ENCODE data around the gene IL37. TPM values are rescaled to one million over a fixed set of nuclear protein-coding genes. Genes with fewer than 3 reads are reported as not detected.
A peak's percentile ranks its signal among the peaks of the same experiment; 100 is the strongest.

IL37 gene
- total and polyA plus RNA-seq, 2 of the 13 experiments (the other 11 are each of a cell fraction or from before 2014, with no cell fraction given) = not detected

GRCh38 chr2:112915300-112916144 lies 4.6 kb downstream of the IL37 start:
- POLR2A ChIA-PET = no interaction called here
- Histone ChIP-seq H4K20me1 (ENCODE audit: insufficient read depth, low read length) (no peaks in the 10 kb centered on the region), H3K36me3 (replicated peaks in 1 of 2; ENCODE audit: control insufficient read depth in 1 of 2, insufficient read depth in 2 of 2, low read length in 2 of 2) (no peaks in the 10 kb centered on the region), H3K9me3 (ENCODE audit: low read length) (0 out of 2 replicates have a peak, but pooled peaks cover 7% of the 10 kb centered on the region), H3K4me2 (ENCODE audit: low read depth, low read length) (no peak overlapping the region), H3K27me3 (ENCODE audit: control insufficient read depth in 1 of 2, insufficient read depth in 2 of 2, low read length in 2 of 2) (peaks cover 0 to 40% of the 10 kb centered on the region in 2 experiments; a peak in 3 of 5 replicates), H3K79me2 (ENCODE audit: insufficient read depth, low read length) (no peaks in the 10 kb centered on the region), H2AFZ (ENCODE audit: low read length) (no peak overlapping the region), H3K27ac (ENCODE audit: extremely low read length, insufficient read depth, low read length) (no peak overlapping the region), H3K4me1 (ENCODE audit: insufficient read depth, low read length) (peaks cover 4% of the 10 kb centered on the region), H3K9ac (ENCODE audit: insufficient read depth, low read depth, low read length) (no peak overlapping the region), H3K4me3 (replicated peaks in 1 of 3; ENCODE audit: insufficient read depth in 1 of 3, low read depth in 2 of 3, low read length in 3 of 3) (no peak overlapping the region)
- no peak for TF ChIP-seq EEA1 (CRISPR knock-in tag; IDR thresholded peaks at IDR 0.05; ENCODE audit: borderline replicate concordance)
- no peak for TF ChIP-seq FIP1L1 (IDR thresholded peaks at IDR 0.05; ENCODE audit: borderline replicate concordance, insufficient read depth, low read depth, low read length)
- 0 out of 2 replicates have a peak, but pooled peaks have one; percentile 24 for TF ChIP-seq EED (CRISPR knock-in tag; IDR thresholded peaks at IDR 0.05)
- CTCF ChIA-PET (ENCODE audit: low intra/inter-chr PET ratio, low total read pairs) = no interaction called here
- BruUV-seq (replicated peaks) = no TSS peak
- intact Hi-C loops (cut with micrococcal nuclease; ENCODE audit: unreplicated experiment) (no loop called here), in situ Hi-C loops (cut with HindIII; ENCODE audit: extremely low pct_ligation_motif_present, low pct_unique_long_range_greater_than_20kb) (no loop called here)
- 10% methylated on average over 7 of the region's 7 CpGs for WGBS (ENCODE audit: low lambda C conversion rate)
- FAIRE-seq = no peak
- DNase-seq (ENCODE audit: low spot score) = no peak
- no peak; the same call in 2 of the 3 replicates for ATAC-seq

GRCh38 chr2:112916145-112916571 lies 5.2 kb downstream of the IL37 start:
- FAIRE-seq (no peak), ATAC-seq (no peak), DNase-seq (ENCODE audit: low spot score) (no peak)
- 8% methylated on average over 3 of the region's 3 CpGs for WGBS (ENCODE audit: low lambda C conversion rate)
- Histone ChIP-seq H3K36me3 (replicated peaks in 1 of 2; ENCODE audit: control insufficient read depth in 1 of 2, insufficient read depth in 2 of 2, low read length in 2 of 2) (no peaks in the 10 kb centered on the region), H3K4me1 (ENCODE audit: insufficient read depth, low read length) (no peaks in the 10 kb centered on the region), H3K9ac (ENCODE audit: insufficient read depth, low read depth, low read length) (no peak overlapping the region), H3K27ac (ENCODE audit: extremely low read length, insufficient read depth, low read length) (no peak overlapping the region), H3K79me2 (ENCODE audit: insufficient read depth, low read length) (no peaks in the 10 kb centered on the region), H3K4me3 (replicated peaks in 1 of 3; ENCODE audit: insufficient read depth in 1 of 3, low read depth in 2 of 3, low read length in 3 of 3) (no peak overlapping the region), H3K9me3 (ENCODE audit: low read length) (0 out of 2 replicates have a peak, but pooled peaks cover 7% of the 10 kb centered on the region), H2AFZ (ENCODE audit: low read length) (no peak overlapping the region), H4K20me1 (ENCODE audit: insufficient read depth, low read length) (no peaks in the 10 kb centered on the region), H3K27me3 (ENCODE audit: control insufficient read depth in 1 of 2, insufficient read depth in 2 of 2, low read length in 2 of 2) (peaks cover 0 to 40% of the 10 kb centered on the region in 2 experiments; a peak in 3 of 5 replicates), H3K4me2 (ENCODE audit: low read depth, low read length) (no peak overlapping the region)
- intact Hi-C loops (cut with micrococcal nuclease; ENCODE audit: unreplicated experiment) = no loop called here
- TF ChIP-seq ZNF530 (CRISPR knock-in tag; IDR thresholded peaks at IDR 0.05; ENCODE audit: low read depth) (no peak), SMC3 (IDR thresholded peaks at IDR 0.05; ENCODE audit: low read length) (no peak)
- ChIA-PET CTCF (ENCODE audit: low intra/inter-chr PET ratio, low total read pairs) (no interaction called here), POLR2A (no interaction called here)
- in situ Hi-C loops (cut with HindIII; ENCODE audit: extremely low pct_ligation_motif_present, low pct_unique_long_range_greater_than_20kb) = no loop called here
- no TSS peak for BruUV-seq (replicated peaks)

Measured in HepG2 (cell line).